Peyer's patch (tissue), 4 donors: ENCODE data around the gene GRPEL1.

ENCODE experiments used
- CTCF ChIP-seq, 6 experiments: fragments of 450-650 bp in 4 of 6; fragments of 200-600 bp in 2 of 6; sonication (generic) in 1 of 6; IDR thresholded peaks; one replicate each; pipeline ENCODE4 v1.5.1; 2017 to 2019; ENCODE audit warnings: antibody characterized with exemption in 6 of 6, mild to moderate bottlenecking in 3 of 6, moderate library complexity in 1 of 6
- POLR2A ChIP-seq, 2 donors: fragments of 450-650 bp; IDR thresholded peaks; one replicate each; pipeline ENCODE4 v1.5.1; 2017; ENCODE audit warnings: antibody characterized with exemption in 2 of 2, mild to moderate bottlenecking in 2 of 2, moderate library complexity in 2 of 2

GRCh38 chr4:7066006-7066405 is 1.9 kb downstream of the GRPEL1 start:
- no peak for TF ChIP-seq CTCF (IDR thresholded peaks at IDR 0.05)
- no peak for TF ChIP-seq POLR2A (IDR thresholded peaks at IDR 0.05)
